H1 (cell line): Measurements from ENCODE around the gene OMP. TPM values are rescaled to one million over a fixed set of nuclear protein-coding genes. Genes with fewer than 3 reads are reported as not detected.

Source experiments
- CTCF ChIA-PET: fragments of 300-600 bp; sonication (Branson Sonifier 250); formaldehyde crosslinking; loops from one replicate; lab custom pipeline; 2021; ENCODE audit not compliant: partially characterized antibody; lab: Charles Lee
- POLR2A ChIA-PET: fragments of 300-600 bp; sonication (Branson Sonifier 250); formaldehyde crosslinking; loops from one replicate; lab custom pipeline; 2021; ENCODE audit warnings: inconsistent platforms; ENCODE audit not compliant: partially characterized antibody; lab: Charles Lee
- DNase-seq, 2 experiments: peaks; one replicate each; pipeline versions ENCODE4 v3.0.0 to v3.0.0-alpha.2; 2010 to 2022; ENCODE audit warnings: low spot score in 2 of 2, low read depth in 1 of 2, mixed read lengths in 1 of 2
- FAIRE-seq: peaks from 2 replicates; lab custom pipeline; 2011; peaks lifted over from hg19 to GRCh38; lab: Jason Lieb, UNC
- H2AFZ ChIP-seq: 2 replicates; pipeline ENCODE4 v1.8.1; 2012; ENCODE audit warnings: low read length, inconsistent platforms
- H2AK5ac ChIP-seq: 2 replicates; pipeline ENCODE4 v1.6.1; 2013; ENCODE audit warnings: low read depth, low read length
- H2BK120ac ChIP-seq: replicated peaks from 2 replicates; pipeline ENCODE3; 2013; ENCODE audit warnings: low read depth, low read length, inconsistent platforms
- H2BK12ac ChIP-seq: 2 replicates; pipeline ENCODE4 v1.6.1; 2013; ENCODE audit warnings: low read depth, low read length
- H2BK15ac ChIP-seq: 2 replicates; pipeline ENCODE4 v1.6.1; 2013; ENCODE audit warnings: low read length
- H2BK20ac ChIP-seq: 2 replicates; pipeline ENCODE4 v1.6.1; 2013; ENCODE audit warnings: low read length
- H2BK5ac ChIP-seq: 2 replicates; pipeline ENCODE4 v1.6.1; 2013; ENCODE audit warnings: low read depth, low read length
- H3K14ac ChIP-seq: 2 replicates; pipeline ENCODE4 v1.6.1; 2013; ENCODE audit warnings: inconsistent platforms; ENCODE audit not compliant: insufficient read length
- H3K18ac ChIP-seq: 2 replicates; pipeline ENCODE4 v1.6.1; 2013; ENCODE audit warnings: low read length; ENCODE audit errors: extremely low read depth
- H3K23ac ChIP-seq: 2 replicates; pipeline ENCODE4 v1.6.1; 2013; ENCODE audit warnings: inconsistent platforms; ENCODE audit not compliant: insufficient read length
- H3K23me2 ChIP-seq: 2 replicates; pipeline ENCODE4 v1.6.1; 2013; ENCODE audit warnings: low read depth, low read length
- H3K27ac ChIP-seq: 2 replicates; pipeline ENCODE4 v1.6.1; 2011; ENCODE audit warnings: low read depth, low read length, inconsistent platforms
- H3K27me3 ChIP-seq, 4 experiments: replicated peaks in 1 of 4; 1 replicate in 1 of 4; 2 replicates in 3 of 4; pipeline versions ENCODE4 v1.6.1 to v1.8.1; 2011 to 2013; ENCODE audit warnings: low read length in 3 of 4, mild to moderate bottlenecking in 3 of 4, inconsistent platforms in 2 of 4, mixed read lengths in 2 of 4, moderate library complexity in 1 of 4; ENCODE audit not compliant: control insufficient read depth in 3 of 4, insufficient read depth in 3 of 4; ENCODE audit errors: extremely low read depth in 1 of 4
- H3K36me3 ChIP-seq, 4 experiments: 2 replicates each; pipeline versions ENCODE4 v1.6.1 to v1.8.1; 2011 to 2013; ENCODE audit warnings: mild to moderate bottlenecking in 4 of 4, low read length in 3 of 4, moderate library complexity in 2 of 4, control low read depth in 1 of 4, inconsistent platforms in 1 of 4; ENCODE audit not compliant: insufficient read depth in 4 of 4, control insufficient read depth in 2 of 4
- H3K4ac ChIP-seq: replicated peaks from 2 replicates; pipeline ENCODE3; 2013; ENCODE audit warnings: low read length, low read depth, mixed read lengths, inconsistent platforms; ENCODE audit not compliant: insufficient read length
- H3K4me1 ChIP-seq, 4 experiments: replicated peaks in 1 of 4; 1 replicate in 1 of 4; 2 replicates in 3 of 4; pipeline versions ENCODE4 v1.6.1 to v1.8.1; 2011 to 2013; ENCODE audit warnings: low read length in 3 of 4, inconsistent platforms in 2 of 4, mixed read lengths in 1 of 4; ENCODE audit not compliant: insufficient read depth in 4 of 4, control insufficient read depth in 3 of 4
- H3K4me2 ChIP-seq, 2 experiments: 2 replicates each; pipeline versions ENCODE4 v1.6.1 to v1.8.1; 2011 to 2013; ENCODE audit warnings: low read depth in 2 of 2, low read length in 2 of 2, control low read depth in 1 of 2, inconsistent platforms in 1 of 2, mild to moderate bottlenecking in 1 of 2; ENCODE audit not compliant: insufficient read depth in 1 of 2
- H3K4me3 ChIP-seq, 4 experiments: fragments of 200-600, 300-600 bp in 1 of 4; sonication (generic), shearing (Covaris generic), sonication (Bioruptor Twin) in 1 of 4; 2 replicates each; pipeline versions ENCODE4 v1.5.1 to v1.8.1; 2011 to 2016; ENCODE audit warnings: low read length in 4 of 4, low read depth in 3 of 4, control low read depth in 2 of 4, inconsistent platforms in 2 of 4, mild to moderate bottlenecking in 2 of 4, mixed read lengths in 1 of 4, moderate library complexity in 1 of 4; ENCODE audit not compliant: insufficient read depth in 2 of 4; ENCODE audit errors: extremely low read depth in 1 of 4
- H3K56ac ChIP-seq: replicated peaks from 2 replicates; pipeline ENCODE3; 2013; ENCODE audit warnings: low read depth, mild to moderate bottlenecking, mixed read lengths, low read length, inconsistent platforms; ENCODE audit not compliant: insufficient read length
- H3K79me1 ChIP-seq: 2 replicates; pipeline ENCODE4 v1.6.1; 2013; ENCODE audit warnings: low read depth, low read length, control low read depth
- H3K79me2 ChIP-seq, 2 experiments: 2 replicates each; pipeline versions ENCODE4 v1.6.1 to v1.8.1; 2012 to 2013; ENCODE audit warnings: low read length in 2 of 2, mild to moderate bottlenecking in 2 of 2, inconsistent platforms in 1 of 2; ENCODE audit not compliant: insufficient read depth in 2 of 2, control insufficient read depth in 1 of 2
- H3K9ac ChIP-seq, 4 experiments: replicated peaks in 1 of 4; 1 replicate in 1 of 4; 2 replicates in 3 of 4; pipeline versions ENCODE4 v1.6.1 to v1.8.1; 2011 to 2013; ENCODE audit warnings: low read depth in 3 of 4, low read length in 3 of 4, control low read depth in 2 of 4, mild to moderate bottlenecking in 2 of 4, moderate library complexity in 2 of 4, inconsistent platforms in 1 of 4; ENCODE audit errors: extremely low read depth in 1 of 4
- H3K9me3 ChIP-seq, 2 experiments: 2 replicates each; pipeline versions ENCODE4 v1.6.1 to v1.8.1; 2012 to 2013; ENCODE audit warnings: mild to moderate bottlenecking in 2 of 2, moderate library complexity in 2 of 2, control low read depth in 1 of 2, inconsistent platforms in 1 of 2, low read depth in 1 of 2, low read length in 1 of 2, mixed read lengths in 1 of 2; ENCODE audit not compliant: insufficient read depth in 2 of 2
- H4K20me1 ChIP-seq, 2 experiments: replicated peaks in 1 of 2; 2 replicates each; pipeline versions ENCODE3 to v1.8.1; 2011 to 2013; ENCODE audit warnings: inconsistent platforms in 2 of 2, low read length in 2 of 2, mild to moderate bottlenecking in 1 of 2; ENCODE audit not compliant: insufficient read depth in 2 of 2, control insufficient read depth in 1 of 2
- H4K5ac ChIP-seq: 2 replicates; pipeline ENCODE4 v1.6.1; 2013; ENCODE audit warnings: low read length, low read depth, mixed read lengths, inconsistent platforms; ENCODE audit not compliant: insufficient read length
- H4K8ac ChIP-seq: 2 replicates; pipeline ENCODE4 v1.8.0; 2013; ENCODE audit warnings: mild to moderate bottlenecking, moderate library complexity, low read length, inconsistent platforms; ENCODE audit not compliant: insufficient read depth; ENCODE audit errors: extremely low read depth
- H4K91ac ChIP-seq: replicated peaks from 2 replicates; pipeline ENCODE3; 2013; ENCODE audit warnings: low read length, mixed read lengths, inconsistent platforms; ENCODE audit not compliant: insufficient read length
- BCL11A ChIP-seq, 2 experiments: IDR thresholded peaks; one replicate each; pipeline ENCODE4 v1.6.1; 2011; ENCODE audit warnings: low read depth in 2 of 2, low read length in 2 of 2, mild to moderate bottlenecking in 2 of 2
- BRCA1 ChIP-seq: IDR thresholded peaks from 2 replicates; pipeline ENCODE4 v1.6.1; 2012; ENCODE audit warnings: low read depth, low read length, improper control_type of control experiment
- CEBPB ChIP-seq: IDR thresholded peaks from 2 replicates; pipeline ENCODE4 v1.6.1; 2012; ENCODE audit warnings: low read depth, low read length
- CHD2 ChIP-seq: IDR thresholded peaks from 2 replicates; pipeline ENCODE4 v1.6.1; 2012; ENCODE audit warnings: low read length, improper control_type of control experiment
- EP300 ChIP-seq, 2 experiments: IDR thresholded peaks; 1 replicate in 1 of 2; 2 replicates in 1 of 2; pipeline ENCODE4 v1.6.1; 2011 to 2012; ENCODE audit warnings: low read depth in 2 of 2, low read length in 2 of 2, mild to moderate bottlenecking in 2 of 2, borderline replicate concordance in 1 of 2, inconsistent platforms in 1 of 2, moderate library complexity in 1 of 2
- GTF2F1 ChIP-seq: IDR thresholded peaks from 2 replicates; pipeline ENCODE4 v1.6.1; 2012; ENCODE audit warnings: low read depth, low read length, improper control_type of control experiment, borderline replicate concordance
- KDM1A ChIP-seq: fragments of 200-600, 300-600 bp; sonication (generic); IDR thresholded peaks from 2 replicates; pipeline ENCODE4 v1.7.1; 2016; ENCODE audit warnings: mild to moderate bottlenecking, low read length, borderline replicate concordance
- KDM5A ChIP-seq: fragments of 200-600 bp; IDR thresholded peaks from 2 replicates; pipeline ENCODE4 v1.7.1; 2012; ENCODE audit warnings: mild to moderate bottlenecking, low read length, inconsistent platforms, mixed read lengths
- PHF8 ChIP-seq: fragments of 200-600 bp; sonication (generic); conservative IDR thresholded peaks from 2 replicates; pipeline ENCODE4 v1.7.1; 2012; ENCODE audit warnings: low read depth, mild to moderate bottlenecking, inconsistent platforms, low read length, moderate library complexity
- POLR2AphosphoS5 ChIP-seq: IDR thresholded peaks from 2 replicates; pipeline ENCODE4 v1.6.1; 2011; ENCODE audit warnings: low read depth, low read length
- SP1 ChIP-seq: IDR thresholded peaks from 2 replicates; pipeline ENCODE4 v1.6.1; 2011; ENCODE audit warnings: low read depth, low read length
- SUZ12 ChIP-seq: fragments of 200-600 bp; sonication (generic); IDR thresholded peaks from 2 replicates; pipeline ENCODE4 v1.6.1; 2012; ENCODE audit warnings: mild to moderate bottlenecking, inconsistent platforms, low read length, moderate library complexity, mixed read lengths
- TCF12 ChIP-seq: IDR thresholded peaks from 2 replicates; pipeline ENCODE4 v1.6.1; 2011; ENCODE audit warnings: low read depth, mild to moderate bottlenecking, low read length
- ZNF274 ChIP-seq: IDR thresholded peaks from 2 replicates; pipeline ENCODE4 v1.7.0; 2012; ENCODE audit warnings: low read length, borderline replicate concordance; ENCODE audit errors: extremely low read depth
- WGBS, 2 experiments: shearing (Covaris generic) in 1 of 2; methylation state at CpG; one replicate each; pipeline versions ENCODE4 v1.1.6 to v1.1.7; 2013 to 2015; ENCODE audit warnings: low lambda C conversion rate in 2 of 2, mixed read lengths in 2 of 2, inconsistent platforms in 1 of 2, low coverage in 1 of 2, missing lambda C conversion rate in 1 of 2; ENCODE audit not compliant: insufficient replicate concordance in 2 of 2, insufficient coverage in 1 of 2, insufficient read length in 1 of 2; ENCODE audit errors: extremely low coverage in 1 of 2, missing lambda C conversion rate in 1 of 2; 5-methylcytosine and 5-hydroxymethylcytosine counted together
- polyA plus RNA-seq, 7 experiments: library from polyadenylated mRNA; depleted of rRNA in 3 of 7; stranded (reverse) in 5 of 7; unstranded in 2 of 7; fragments of >200 nt in 5 of 7; fragments of 200-250 nt in 2 of 7; gene quantifications; 1 replicate in 5 of 7; 2 replicates in 1 of 7; 4 replicates in 1 of 7; pipeline versions ENCODE4 v1.2.1 to v1.2.3, GENCODE V29; 2011 to 2013; ENCODE audit warnings: missing spikeins in 2 of 7, mixed read lengths in 2 of 7
- total RNA-seq: library from RNA; stranded (reverse); fragmentation: NEBNext Ultra II Directional; extraction: Animal tissue kit (Norgen Biotek cat#: 25700); gene quantifications from 2 replicates; pipeline ENCODE4 v1.2.1, GENCODE V29; 2021
- TF ChIP-seq, protein P1 (sequence below): IDR thresholded peaks from 2 replicates; pipeline ENCODE4 v1.6.1; 2012; ENCODE audit warnings: inconsistent platforms

OMP gene
- total and polyA plus RNA-seq, 2 of the 8 experiments (the other 6 are each of a cell fraction or from before 2014, with no cell fraction given): not detected

DNA sequence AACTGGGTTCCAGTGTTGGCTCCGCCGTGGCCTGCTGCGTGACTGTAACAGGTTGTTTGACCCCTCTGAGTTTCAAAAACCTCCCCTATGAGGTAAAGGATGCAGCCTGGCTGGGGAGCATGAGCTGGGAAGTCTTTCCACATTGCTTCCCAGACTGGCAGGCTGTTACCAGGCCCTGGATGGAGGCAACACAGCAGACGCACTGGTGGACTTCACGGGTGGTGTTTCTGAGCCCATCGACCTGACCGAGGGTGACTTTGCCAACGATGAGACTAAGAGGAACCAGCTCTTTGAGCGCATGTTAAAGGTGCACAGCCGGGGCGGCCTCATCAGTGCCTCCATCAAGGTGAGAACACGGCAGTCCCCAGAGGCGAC lies 11.4 kb downstream of the OMP start:
- Histone ChIP-seq H2BK120ac (no peak overlapping the region), H2BK15ac (no peak overlapping the region), H3K27ac (no peak overlapping the region), H3K4me1 (peaks cover 0 to 3% (median 1%) of the 10 kb centered on the region in 4 experiments; a peak in 3 of 7 replicates), H3K23me2 (no peaks in the 10 kb centered on the region), H3K9ac (no peak overlapping the region), H3K56ac (no peak overlapping the region), H3K18ac (no peak overlapping the region), H2BK20ac (no peak overlapping the region), H3K9me3 (no peaks in the 10 kb centered on the region), H3K4ac (no peak overlapping the region), H3K23ac (no peak overlapping the region), H3K79me1 (no peaks in the 10 kb centered on the region), H4K5ac (no peak overlapping the region), H3K79me2 (no peaks in the 10 kb centered on the region), H3K36me3 (no peaks in the 10 kb centered on the region), H2BK5ac (no peak overlapping the region), H3K14ac (no peak overlapping the region), H3K4me2 (no peak overlapping the region), H2AK5ac (no peak overlapping the region), H2BK12ac (no peak overlapping the region), H2AFZ (no peak overlapping the region), H4K8ac (no peak overlapping the region; the same call in 1 of the 2 replicates), H3K27me3 (no peaks in the 10 kb centered on the region), H3K4me3 (no peak overlapping the region), H4K20me1 (no peaks in the 10 kb centered on the region), H4K91ac (no peak overlapping the region)
- ChIA-PET POLR2A (no interaction called here), CTCF (interaction anchor here (0.6 to 19.1 kb wide), 24 partner anchors 10 to 434 kb away, joined by 3 to 297 read pairs (median 6); partner anchors contain the start of genes MYO7A and OMP)
- DNase-seq (no peak), FAIRE-seq (no peak)
- WGBS, 2 experiments: 92% methylated on average over 13 of the region's 13 CpGs; no CpG with 5 or more reads in 1 of the 2 experiments
- TF ChIP-seq ZNF274: no peak
- no peak for TF ChIP-seq POLR2AphosphoS5
- TF ChIP-seq BCL11A (IDR thresholded peaks at IDR 0.05; ENCODE audit: low read depth in 2 of 2, low read length in 2 of 2): no peak
- TF ChIP-seq GTF2F1: no peak
- TF ChIP-seq KDM1A: no peak
- no peak for TF ChIP-seq BRCA1
- TF ChIP-seq, protein P1, sequence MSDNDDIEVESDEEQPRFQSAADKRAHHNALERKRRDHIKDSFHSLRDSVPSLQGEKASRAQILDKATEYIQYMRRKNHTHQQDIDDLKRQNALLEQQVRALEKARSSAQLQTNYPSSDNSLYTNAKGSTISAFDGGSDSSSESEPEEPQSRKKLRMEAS: no peak
- no peak for TF ChIP-seq SP1
- no peak for TF ChIP-seq KDM5A
- no peak for TF ChIP-seq PHF8
- TF ChIP-seq SUZ12: no peak
- TF ChIP-seq TCF12: no peak
- no peak for TF ChIP-seq CEBPB
- TF ChIP-seq EP300 (IDR thresholded peaks at IDR 0.05; ENCODE audit: borderline replicate concordance in 1 of 2, low read depth in 2 of 2, low read length in 2 of 2): no peak
- no peak for TF ChIP-seq CHD2
